ENCODE results near the gene LAMA4.

The LAMA4 gene, protein sequence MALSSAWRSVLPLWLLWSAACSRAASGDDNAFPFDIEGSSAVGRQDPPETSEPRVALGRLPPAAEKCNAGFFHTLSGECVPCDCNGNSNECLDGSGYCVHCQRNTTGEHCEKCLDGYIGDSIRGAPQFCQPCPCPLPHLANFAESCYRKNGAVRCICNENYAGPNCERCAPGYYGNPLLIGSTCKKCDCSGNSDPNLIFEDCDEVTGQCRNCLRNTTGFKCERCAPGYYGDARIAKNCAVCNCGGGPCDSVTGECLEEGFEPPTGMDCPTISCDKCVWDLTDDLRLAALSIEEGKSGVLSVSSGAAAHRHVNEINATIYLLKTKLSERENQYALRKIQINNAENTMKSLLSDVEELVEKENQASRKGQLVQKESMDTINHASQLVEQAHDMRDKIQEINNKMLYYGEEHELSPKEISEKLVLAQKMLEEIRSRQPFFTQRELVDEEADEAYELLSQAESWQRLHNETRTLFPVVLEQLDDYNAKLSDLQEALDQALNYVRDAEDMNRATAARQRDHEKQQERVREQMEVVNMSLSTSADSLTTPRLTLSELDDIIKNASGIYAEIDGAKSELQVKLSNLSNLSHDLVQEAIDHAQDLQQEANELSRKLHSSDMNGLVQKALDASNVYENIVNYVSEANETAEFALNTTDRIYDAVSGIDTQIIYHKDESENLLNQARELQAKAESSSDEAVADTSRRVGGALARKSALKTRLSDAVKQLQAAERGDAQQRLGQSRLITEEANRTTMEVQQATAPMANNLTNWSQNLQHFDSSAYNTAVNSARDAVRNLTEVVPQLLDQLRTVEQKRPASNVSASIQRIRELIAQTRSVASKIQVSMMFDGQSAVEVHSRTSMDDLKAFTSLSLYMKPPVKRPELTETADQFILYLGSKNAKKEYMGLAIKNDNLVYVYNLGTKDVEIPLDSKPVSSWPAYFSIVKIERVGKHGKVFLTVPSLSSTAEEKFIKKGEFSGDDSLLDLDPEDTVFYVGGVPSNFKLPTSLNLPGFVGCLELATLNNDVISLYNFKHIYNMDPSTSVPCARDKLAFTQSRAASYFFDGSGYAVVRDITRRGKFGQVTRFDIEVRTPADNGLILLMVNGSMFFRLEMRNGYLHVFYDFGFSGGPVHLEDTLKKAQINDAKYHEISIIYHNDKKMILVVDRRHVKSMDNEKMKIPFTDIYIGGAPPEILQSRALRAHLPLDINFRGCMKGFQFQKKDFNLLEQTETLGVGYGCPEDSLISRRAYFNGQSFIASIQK (N-terminal part only)

DNA sequence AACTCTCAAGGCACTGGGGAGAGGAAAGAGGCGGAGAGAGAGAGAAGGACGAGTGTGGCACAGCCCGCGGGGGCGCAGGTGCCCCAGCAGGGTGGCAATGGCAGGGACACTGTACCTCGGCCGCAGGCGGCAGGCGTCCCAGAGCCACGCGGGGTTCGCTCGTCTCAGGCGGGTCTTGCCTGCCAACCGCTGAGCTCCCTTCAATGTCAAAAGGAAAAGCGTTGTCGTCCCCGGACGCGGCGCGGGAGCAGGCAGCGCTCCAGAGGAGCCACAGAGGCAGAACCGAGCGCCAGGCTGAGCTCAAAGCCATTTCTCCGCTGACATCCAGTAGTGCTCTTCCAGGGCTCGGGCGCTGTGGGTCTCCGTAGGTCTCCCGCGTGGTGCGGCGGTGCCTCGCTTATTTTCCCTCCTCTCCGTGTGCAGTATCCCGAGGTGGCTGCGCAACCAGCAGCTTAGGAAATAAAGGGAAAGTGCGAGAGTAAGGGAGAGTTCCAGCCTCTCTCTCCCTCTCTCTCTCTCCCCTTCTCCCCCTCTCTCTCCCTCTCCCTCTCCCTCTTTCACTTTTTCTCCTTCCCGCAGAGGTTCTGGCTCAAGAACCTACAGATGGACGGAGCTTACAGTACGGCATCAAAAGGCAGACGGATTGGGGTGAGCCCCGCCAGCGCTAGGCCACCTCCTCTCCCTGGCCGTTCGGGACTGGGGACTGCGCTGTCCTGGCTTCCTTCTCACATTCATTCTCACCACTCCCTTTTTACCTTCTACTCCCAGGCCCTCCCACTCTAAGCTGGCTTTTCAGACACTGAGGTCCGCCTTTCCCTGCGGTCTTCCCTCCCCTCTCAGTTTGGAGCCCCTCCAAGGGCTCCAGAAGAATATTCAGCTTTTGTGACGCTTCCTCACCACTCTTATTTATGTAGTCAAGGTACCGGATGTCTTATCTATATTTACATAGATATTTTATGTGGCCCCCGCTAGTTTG lies at the start of gene LAMA4:
Gene LAMA4, minus strand, starts transcription at position 727 of the 976 bp plus-strand sequence. Its CDS starts 417 bp downstream, at position 310.
- peak in 1 of 2 donors; percentile 11 for DNase-seq (ENCODE audit: low read depth in 2 of 2)

DNA sequence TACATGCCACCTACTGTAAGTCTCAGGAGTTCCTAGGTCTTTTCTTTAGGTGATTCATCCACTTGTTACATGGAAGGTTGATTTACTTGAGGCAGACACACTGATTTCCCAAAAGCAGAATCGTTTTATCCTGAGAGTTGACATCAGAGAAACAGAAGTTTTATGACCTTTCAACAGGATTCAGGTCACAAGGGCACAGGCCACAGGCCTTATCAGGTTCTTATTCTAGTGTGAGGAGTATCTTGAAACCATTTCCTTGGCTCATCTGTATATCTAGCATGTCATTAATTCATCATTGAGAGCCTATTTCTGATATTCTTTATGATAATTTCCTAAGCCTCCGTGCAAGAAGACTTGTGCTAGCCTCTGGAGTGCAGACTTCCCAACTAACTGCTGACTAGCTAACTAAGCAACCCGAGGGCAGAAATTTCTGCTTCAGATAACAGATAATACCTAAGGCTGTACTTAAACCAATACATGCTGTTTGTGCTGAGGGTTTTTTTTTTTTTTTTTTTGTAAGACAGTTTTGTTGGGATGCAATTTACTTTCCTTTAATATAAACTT lies 47.9 kb upstream of the LAMA4 start:
- DNase-seq (ENCODE audit: low read depth in 2 of 2) = no peak

DNA sequence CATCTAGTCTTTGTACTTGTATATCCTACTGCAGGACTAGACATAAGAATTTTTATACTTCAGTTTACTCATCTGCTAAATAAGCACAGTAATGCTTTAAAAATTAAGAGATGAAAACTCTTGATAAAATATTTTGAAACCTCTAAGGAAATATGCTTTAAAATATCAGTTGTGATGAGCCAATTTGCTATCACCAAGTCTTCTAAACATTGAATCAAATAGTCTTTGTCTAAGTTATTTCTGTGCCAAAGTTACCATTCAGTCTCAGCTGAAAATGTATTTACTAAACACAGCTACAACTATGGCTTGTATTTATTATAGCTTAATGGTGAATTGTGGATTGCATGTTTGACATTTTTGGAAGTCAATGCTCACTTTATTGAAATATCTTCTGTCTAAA lies 46.5 kb upstream of the LAMA4 start:
- no peak for DNase-seq (ENCODE audit: low read depth in 2 of 2)

DNA sequence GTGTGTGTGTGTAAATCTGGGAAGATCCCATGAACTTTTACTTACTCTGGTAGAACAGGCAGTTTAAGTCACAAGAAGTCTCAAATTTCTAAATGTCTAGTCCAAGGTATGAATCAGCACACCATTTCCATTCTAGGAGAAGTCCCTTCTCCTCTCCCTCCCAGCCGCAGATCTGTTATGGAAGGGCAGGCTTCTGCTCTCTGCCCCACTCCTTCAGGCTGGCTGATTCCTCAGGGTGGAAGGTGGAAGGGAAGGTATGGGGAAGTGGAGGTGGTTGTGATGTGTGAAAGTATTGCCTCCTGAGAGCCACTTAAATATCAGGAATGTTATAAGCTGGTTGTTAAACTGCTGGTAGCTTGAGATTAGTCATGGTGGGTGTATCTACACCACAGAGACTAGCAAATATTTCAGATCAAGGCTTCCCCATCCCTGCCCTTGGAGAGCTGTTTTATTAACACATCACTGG lies 44.5 kb upstream of the LAMA4 start:
- DNase-seq (ENCODE audit: low read depth in 2 of 2) = no peak

DNA sequence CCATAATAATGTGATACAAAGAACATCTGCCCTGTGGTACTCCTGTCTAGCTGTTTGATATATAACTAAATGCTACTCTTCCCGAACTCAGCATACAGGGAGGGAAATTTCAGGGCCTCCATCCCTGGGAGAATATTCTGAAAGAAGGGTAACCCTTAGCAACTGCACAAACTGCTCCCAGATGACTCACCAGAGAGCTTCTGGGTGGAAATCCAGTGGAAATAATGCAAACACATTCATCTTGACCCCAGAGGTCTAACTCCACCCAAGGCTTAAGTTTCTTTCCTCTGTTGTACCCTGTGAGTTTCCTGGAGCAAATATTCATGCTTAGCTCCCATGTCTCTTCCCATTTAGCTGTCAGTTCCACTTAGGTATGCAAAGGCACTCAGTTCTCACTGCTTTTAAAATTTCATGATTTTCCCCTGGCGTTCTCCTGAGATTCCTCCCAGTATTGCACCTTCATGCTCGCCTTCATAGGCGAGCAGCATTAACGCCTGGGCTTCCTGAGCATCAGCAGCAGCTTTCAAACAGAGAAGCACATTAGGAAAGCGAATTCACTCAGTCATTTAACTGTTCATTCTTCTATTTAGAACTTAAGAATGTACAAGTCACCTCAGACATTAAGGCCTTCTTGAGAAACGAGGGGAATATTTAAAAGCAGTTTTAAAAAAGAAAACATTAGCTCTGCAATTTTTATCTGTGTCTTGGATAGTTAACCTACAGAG lies 43.8 kb upstream of the LAMA4 start:
- DNase-seq (ENCODE audit: low read depth in 2 of 2) = no peak

DNA sequence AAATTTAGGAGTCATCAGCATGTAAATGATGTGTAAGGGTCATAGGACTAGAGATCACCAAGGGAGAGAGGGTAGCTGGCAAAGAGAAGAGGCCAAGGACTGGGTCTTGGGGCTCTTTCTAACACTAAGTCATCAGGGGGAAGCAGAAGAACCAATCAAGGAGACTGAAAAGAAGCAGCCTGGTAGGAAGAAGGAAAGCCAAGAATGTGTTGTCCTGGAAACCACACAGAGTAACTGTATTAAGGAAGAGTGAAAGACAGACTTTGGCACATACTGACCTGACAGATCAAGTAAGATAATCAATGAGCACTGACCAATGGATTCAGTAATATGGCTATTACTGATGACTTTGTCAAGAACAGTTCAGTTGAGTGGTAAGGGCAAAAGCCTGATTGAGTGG lies 42.3 kb upstream of the LAMA4 start:
- no peak for DNase-seq (ENCODE audit: low read depth in 2 of 2)

DNA sequence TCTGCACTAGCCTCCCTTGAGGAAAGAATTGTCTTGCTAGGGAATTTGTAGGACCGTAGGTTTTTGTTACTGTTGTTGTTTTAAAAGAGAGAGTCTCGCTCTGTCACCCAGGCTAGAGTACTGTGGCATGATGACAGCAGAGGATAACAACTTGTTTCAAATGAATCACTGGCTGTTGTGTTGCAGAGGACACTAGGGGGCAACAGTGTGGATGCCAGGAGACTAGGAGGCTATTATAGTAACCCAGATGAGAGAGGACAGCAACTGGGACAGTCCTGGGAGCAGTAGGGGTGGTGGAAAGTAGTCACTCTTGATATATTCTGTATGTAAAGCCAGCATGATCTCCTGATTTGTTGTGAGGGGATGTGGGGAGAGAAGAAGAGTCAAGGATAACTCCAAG lies 41.8 kb upstream of the LAMA4 start:
- DNase-seq (ENCODE audit: low read depth in 2 of 2) = no peak

DNA sequence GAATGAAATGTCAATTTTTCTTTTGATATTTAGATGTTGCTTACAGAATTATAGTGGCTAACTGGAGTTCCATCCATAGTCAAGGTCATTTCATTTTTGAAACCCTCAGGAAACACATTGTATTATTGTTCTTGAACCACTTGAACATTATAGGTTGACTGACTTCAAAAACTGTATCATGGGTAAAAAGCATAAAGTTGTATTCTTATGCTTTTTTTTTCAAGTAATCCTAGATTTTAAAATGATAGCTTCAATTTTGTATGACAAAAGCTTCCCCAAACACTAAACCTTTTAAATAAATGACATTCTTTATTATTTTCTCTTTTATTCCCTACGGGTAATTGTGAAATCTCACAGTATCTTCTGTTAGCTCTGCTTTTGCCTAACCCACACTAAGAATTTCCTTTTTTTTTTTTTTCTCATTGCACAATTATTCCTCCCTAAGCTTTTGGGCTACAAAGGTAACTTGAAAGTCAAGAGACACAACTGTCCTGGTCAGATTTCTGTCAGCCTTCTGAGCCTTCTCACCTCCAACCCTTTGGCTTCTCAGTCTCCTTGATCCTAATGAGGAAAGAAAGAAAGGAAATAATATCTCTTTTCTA lies 36.9 kb upstream of the LAMA4 start:
- DNase-seq (ENCODE audit: low read depth in 2 of 2) = no peak

DNA sequence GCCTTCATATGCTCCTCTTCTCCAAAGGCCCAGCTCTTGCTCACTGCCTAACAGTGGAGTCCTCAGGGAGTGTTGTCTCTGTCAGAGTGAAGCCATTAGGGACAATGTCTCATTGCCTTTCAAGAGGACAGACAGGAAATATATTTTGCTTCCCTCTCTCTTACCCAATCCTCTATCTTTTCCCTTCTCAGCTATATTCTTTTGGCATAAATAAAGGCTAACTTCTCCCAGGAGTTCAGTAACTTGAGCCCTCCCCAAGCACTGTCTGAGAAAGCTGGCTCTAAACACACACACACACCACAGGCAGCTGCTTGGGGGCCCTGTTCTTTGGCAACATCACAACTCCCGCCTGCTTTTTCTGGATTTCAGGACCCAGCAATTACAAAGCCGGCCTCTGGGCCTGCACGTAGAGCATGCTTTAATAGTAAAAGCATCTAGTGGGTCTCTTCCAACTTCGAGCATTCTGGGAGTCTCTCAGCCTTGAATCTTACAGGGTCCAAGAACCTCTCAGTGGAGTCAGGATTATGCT lies 34.7 kb upstream of the LAMA4 start:
- DNase-seq (ENCODE audit: low read depth in 2 of 2) = no peak

DNA sequence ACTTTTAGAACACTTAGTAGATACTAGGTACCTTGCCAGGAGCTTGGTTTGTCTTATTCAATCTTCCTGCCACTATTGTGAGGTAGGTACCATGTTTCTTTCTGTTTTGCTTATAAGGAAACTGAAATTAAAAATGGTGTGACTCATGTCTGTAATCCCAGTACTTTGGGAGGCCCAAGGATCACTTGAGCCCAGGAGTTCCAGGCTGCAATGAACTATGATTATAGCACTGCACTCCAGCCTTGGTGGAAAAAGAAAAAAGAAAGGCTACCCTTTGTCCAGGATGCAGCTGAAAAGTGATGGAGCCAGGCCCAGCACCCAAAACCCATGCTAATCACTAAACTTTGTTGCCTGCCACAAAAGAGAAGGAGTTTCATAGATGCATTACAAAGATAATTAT lies 34.1 kb upstream of the LAMA4 start:
- no peak for DNase-seq (ENCODE audit: low read depth in 2 of 2)

DNA sequence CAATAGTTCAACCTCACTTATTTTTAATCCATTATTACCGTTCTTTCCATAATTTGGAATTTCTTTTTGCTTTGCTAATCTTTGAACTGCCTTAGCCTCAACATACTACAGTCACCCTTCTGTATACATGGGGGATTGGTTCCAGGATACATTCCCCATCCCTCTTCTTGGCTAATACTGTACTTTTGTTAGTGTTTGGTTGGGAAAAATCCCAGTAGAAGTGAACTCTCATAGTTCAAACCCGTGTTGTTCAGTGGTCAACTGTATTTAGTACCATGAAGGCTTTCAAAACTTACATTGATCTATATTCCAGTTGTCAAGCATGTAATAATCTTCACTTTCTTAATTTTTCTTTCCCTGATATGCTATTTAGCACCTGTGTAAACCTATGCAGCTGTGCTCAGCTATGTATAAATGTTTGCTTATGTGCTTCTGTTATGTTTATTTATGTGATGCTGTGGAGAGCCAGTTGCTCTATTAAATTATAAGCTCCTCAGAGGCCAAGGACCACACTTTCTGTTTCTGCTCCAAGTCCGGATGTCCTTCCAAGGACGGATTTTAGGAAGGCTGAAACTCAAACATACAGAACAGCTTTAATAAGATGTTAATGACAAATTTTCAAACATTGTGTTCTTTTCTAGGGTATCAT lies 33.3 kb upstream of the LAMA4 start:
- no peak for DNase-seq (ENCODE audit: low read depth in 2 of 2)

DNA sequence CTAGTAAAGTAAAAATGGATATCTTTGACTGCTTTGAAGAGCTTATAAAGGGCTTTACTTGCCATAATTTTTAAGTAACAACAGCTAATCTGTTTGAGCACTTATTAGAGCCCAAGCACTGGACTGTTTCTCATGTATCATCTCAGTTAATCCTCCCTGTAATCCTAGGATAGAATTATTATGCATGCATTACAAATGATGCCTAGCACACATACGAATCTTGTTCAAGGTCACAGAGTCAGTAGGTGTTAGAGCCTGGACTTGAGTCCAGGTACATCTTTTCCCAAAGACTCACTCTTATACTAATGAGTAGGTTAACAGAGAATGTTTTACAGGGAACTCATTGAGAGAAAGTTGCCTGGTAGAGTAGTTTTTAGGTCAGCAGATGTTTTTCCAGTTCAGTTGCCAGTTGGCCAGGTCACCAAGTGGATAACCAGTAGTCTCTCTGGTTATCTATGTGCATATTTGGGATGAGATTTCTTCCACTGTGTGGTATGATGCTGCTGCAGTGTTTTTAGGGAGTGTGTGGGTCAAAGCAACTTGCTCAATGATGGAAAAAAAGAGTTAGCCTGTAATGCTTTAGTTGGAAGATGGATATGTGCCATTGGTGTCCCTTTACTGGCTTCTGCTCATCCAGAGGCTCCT lies 32.3 kb upstream of the LAMA4 start:
- no peak for DNase-seq (ENCODE audit: low read depth in 2 of 2)

DNA sequence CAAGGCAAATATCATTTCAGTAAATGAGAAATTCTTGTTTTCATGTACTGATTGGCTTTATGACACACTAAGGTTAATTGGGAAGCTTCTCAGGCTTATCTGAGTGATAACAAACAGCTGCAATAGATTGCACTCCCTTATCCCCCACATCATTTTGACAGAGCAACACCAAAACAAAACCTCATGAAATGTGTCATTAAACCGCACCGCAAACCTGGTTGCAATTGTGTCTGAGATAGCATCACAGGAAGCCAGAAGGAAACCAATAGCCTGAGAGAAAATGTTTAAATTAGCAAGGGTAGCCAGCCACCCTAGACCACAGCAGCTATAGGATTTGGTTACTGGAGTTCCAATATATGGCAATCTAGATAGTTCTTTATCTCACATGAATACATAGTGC lies 31.6 kb upstream of the LAMA4 start:
- DNase-seq (ENCODE audit: low read depth in 2 of 2) = peak; percentile 3 to 18

DNA sequence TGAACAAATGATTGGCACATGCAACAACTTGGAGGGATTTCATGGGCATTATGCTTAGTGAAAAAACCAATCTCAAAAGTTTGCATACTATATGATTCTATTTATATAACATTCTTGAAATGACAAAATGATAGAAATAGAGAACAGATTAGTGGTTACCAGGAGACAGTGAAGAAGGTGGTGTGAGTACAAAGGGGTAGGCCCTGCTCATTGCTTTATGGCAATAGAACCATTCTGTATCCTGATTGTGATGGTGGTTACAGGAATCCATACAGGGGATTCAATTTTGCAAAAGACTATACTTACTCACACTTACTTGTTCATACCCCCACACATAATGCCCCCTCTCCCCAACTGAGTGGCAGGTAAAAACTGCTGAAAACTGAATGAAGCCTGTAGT lies 30.2 kb upstream of the LAMA4 start:
- no peak for DNase-seq (ENCODE audit: low read depth in 2 of 2)

DNA sequence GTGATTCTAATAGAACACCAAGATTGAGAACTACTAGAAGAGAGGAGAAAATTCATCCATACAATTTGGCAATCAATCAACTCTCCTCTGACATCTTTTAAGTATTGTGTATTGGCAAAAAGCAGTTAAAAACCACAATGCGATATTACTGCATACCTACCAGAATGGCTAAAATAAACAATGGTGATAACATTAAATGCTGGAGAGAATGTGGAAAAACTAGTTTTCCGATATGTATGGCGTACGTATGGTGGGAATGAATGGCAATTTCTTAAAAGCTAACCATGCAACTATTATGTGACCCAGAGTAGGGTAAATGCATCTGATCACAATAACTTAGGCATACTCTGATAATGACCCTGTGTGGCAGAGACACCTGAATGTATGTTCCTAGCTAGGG lies 29.3 kb upstream of the LAMA4 start:
- DNase-seq (ENCODE audit: low read depth in 2 of 2) = no peak

DNA sequence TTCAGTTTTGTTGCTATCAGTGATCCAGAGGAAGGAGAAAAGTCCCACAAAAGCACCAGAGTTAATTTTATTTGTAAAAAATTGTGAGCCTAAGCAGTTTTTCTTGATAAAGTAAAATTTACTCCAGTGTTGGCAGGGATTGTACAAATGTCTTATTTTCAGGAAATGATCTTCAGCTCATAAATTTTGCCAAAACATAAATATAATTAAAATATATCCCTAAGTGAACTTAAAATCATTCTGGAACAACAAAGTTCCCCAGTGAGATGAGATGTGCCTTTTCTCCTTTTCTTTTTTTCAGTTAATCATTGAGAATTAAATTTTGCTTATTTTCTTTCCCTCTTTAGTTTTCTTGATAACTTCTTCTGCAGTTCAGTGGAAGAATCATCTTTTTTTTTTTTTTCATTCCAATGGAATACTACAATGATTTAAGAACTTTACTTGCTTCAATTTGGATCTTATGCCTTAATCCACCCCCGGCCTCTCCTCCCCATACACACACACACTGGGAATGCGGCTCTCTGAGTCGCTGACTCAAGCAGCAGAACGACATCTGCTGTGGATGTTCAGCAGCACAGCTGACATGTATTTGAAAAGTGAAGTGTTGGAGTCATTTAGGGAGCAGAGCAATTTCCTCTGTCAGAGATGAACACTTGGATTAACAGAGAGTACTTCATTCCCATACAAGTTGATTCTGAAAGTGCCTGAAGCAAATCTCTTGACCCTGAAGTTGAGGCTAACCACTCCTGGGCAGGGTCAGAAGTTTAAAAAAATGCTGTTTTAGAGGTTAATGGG lies 27.7 kb upstream of the LAMA4 start:
- no peak for DNase-seq (ENCODE audit: low read depth in 2 of 2)
